ENCODE data around the gene PRRG2.

PRRG2 gene

DNA sequence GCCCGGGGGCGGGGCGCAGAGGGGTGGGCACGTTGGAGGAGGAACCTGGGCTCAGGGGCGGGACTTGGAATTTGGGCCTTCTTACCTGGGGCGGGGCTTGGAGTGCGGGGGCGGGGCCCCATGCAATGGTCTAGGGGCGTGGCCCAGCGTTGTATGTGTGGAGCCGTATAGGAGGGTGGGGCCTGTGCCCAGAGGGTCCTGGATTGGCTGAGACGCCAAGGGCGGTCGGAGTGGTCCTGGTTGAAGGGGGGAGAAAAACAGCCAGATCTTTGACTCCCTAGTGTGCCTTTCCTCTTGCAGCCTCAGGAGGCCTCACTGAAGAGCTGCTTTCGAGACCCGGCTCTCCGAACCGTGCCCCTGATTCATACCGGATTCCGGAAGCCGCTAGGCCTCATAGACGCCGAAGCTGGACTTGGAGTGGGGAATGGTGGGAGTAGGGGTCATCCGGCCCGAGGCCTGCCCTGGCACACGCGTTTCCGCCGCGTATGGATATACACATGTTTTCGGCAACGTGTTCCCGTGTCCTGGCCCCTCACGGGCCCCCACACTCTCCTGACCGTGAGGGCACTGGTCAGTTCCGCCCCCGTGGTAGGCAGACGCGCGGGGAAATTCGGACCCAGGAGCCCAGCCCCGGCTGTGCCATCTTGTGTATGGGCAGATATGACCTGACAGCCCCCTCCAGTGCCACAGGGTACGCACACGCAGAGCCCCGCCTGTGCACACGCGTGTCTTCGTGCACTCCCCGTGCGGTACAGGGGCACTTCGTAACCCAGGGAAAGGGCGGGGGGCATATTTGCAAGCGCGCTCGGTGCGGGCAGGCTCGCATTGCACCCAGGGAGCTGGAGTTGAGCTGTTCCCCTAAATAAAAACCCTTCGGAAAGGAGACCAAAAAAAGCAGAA, 9.2 kb downstream of the PRRG2 start:
- DNase-seq, result peak; percentile 93

DNA sequence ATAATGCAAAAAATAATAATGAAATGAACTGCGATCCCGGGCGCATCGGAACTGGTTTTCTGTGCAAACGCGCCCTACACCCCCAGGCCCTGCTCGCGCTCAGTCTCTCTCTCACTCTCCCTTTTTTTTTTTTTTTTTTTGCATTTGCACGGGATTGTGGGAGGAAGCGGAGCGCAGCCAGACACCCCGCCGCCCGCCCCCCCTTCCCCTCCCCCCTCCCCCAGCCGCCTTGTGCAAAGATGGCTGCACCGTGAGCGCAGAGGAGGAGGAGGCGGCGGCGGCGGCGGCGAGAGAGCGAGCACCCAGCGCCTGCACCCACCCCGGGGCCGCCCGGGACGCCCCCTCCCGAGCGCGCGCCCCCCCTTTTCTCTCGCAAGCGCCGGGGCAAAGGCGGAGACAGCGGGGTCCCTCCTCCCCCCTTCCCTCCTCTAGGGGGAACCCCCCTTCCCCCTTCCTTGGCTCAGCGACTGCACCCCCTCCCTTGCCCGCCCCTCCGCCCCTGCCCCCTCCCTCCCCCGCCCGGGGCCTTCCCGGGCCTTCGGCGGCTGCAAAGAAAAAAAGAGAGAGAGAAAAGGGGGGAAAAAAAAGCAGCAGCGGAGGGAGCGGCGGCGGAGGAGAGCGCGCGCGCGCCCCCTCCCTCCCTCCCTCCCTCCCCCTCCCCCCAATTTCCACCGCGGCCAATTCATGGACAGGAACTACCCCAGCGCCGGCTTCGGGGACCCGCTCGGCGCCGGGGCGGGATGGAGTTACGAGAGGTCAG, 10.0 kb downstream of the PRRG2 start, which contains the start of gene PRR12:
Gene PRR12, plus strand, starts transcription at position 212 of the 760 bp plus-strand sequence. Its CDS starts 473 bp downstream, at position 685.
- DNase-seq, result peak; percentile 68

DNA sequence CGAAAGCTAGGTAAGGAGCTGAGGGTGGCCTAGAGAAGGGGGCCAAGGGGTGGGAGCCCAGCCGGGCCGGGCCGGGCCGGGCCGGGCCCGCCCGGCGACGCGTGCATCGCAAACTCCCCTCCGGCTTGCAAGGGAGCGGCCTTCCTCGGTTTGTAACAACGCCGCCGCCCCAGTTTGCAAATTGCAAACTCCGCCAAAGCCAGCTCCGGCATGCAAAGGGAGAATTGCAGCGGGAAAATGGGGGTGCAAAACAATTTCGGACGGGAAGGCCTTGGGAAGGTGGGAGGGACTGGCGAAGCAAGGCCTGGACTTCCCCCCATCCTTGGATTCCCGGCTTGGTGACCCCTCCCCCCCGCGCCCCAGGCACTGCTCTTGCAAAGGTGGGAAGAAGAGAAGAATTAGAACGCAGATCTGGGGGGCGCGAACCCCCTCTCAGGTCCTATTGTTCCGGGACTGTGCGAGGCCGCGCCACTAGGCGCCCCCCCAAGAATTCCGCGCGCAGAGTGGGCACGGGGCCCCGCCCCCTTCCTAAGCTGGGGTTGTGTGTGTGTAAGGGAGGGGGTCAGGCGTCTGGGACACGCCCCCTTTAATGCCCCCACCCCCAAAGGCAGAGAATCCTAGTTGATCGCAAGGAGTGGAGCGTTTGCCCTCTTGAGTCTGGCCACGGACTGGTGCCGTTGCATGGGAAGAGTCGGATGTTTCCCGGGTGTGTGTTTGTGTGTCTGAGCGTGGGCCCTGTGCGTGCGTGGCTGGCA, 10.8 kb downstream of the PRRG2 start:
- DNase-seq, result peak; percentile 45

DNA sequence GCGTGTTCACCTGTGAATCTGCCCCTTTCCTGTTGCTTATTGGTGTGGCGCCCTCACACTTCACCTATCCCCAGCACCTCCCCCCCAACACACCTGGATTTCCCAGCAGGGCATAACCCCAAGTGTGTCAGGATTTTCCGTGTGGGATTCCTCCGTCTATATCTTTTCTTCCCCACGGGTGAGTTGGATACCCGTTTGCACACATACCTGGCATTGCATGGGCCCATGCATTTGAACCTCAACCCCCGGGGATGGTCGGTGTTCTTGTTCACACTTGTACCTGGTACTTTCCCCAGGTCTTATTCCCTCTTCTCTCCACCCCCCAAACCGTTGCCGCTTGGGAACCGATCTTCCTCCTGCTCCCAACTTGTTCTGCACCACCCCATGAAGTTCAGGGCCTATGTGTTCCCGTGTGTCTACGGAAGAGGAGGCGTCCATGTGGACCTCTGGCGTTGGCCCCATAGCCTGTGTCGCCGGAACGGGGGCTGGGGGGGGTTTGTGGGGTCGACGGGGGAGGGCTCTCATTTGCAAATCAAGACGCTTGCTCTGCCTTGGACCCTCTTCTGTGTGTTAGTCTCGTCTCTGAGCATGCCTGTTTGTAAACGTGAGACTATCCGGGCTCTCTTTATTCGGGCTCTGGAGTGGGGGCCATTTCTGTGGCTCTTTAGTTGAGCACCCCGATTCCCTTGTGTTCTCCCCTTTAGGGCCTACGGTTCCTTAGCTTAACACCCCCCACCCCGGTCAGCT, 11.5 kb downstream of the PRRG2 start:
- DNase-seq, result peak; percentile 39

DNA sequence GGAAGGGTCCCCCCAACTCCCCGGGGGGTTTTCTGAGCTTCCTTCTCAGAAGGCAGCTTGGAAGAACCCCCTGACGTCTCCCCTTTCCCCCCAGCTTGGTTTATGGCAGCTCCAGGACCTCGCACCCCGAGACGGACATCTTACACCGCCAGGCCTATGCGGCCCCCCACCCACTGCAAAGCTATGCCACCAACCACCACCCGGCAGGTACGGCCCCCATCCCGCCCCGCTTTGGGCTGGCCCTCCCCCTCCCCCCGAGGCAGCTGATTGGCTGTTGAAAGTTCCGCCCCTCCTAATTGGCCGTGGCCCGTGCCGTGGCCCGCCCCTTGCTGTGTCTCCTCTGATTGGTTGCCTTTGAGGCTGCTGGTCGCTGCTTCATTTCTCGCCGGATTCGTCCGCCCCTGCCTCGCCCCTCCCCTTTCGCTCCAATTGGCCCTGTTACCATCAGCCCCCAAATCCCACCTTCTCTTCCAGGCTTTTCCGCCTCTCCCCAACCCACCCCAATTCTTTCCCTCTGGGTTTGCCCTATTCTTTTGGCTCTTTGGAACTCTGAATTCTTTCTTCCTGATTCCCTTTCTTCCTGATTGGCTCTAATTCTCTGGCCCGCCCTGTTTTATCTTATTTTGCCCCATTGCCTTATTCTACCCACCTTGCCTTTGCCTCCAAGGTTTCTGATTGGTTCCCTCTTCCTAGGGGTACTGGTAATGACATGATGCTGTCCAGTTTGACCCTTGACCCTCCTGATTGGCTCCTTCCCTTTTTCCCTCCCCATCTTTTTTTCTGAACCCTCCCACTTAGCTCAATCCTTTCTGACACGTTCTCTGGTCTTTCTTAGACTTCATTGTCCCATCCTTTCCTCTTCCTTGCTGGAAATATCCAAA, 12.4 kb downstream of the PRRG2 start:
- DNase-seq, result peak; percentile 95

DNA sequence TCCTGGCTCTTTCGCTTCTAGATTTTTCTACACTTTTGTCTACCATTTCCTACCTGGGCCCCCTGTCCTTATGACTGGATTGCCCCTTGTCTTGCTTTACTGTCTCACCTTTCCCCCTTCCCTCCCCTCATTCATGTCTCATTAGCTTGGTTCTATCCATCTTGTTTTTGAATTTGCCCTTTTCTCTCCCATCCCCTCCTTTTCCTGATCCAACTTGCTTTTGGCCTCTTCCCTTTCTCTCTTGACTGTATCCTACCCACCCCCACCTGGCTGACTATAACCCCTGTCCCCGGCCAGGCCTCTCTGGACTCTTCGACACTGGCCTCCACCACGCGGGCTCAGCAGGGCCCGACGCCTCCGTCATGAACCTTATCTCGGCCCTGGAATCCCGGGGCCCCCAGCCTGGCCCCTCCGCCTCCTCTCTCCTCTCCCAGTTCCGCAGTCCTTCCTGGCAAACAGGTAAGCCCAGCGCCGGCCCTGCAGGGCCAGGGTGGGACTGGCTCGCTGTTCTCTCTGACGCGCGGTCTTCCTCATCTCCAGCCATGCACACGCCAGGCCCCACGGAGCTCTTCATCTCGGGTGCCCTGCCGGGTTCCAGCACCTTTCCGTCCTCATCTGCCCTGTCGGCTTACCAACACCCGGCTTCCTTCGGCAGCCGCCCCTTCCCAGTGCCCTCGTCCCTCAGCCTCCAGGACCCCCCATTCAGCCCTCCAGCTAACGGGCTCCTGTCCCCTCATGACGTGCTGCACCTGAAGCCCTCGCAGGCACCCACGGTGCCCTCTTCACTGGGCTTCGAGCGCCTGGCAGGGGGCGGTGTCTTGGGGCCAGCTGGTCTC, 13.3 kb downstream of the PRRG2 start:
- no peak for DNase-seq

DNA sequence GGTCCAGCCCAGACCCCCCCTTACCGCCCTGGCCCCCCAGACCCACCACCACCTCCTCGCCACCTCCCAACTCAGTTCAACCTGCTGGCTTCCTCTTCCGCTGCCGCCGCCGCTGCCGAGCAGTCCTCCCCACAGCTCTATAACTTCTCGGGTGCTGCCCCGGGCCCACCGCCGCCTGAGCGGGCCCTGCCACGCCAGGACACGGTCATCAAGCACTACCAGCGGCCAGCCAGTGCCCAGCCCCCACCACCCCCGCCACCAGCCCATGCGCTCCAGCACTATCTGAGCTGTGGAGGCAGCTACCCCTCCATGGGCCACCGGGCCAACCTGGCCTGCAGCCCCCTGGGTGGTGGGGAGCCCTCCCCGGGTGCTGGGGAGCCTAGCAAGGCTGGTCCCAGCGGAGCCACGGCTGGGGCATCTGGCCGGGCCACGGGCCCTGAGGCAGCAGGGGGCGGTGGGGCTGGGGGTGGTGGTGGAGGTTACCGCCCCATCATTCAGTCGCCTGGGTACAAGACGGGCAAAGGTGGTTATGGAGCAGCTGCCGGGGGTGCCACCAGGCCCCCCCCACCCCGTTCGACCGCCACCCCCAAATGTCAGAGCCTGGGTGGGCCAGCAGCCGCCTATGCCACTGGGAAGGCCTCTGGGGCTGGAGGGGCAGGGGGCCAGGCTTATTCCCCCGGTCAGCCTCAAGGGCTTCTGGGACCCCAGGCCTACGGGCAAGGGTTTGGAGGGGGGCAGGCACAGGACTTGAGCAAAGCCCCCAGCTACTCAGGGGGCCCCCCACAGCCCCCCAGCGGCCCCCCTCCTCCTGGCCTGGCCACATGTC, 14.1 kb downstream of the PRRG2 start:
- no peak for DNase-seq

DNA sequence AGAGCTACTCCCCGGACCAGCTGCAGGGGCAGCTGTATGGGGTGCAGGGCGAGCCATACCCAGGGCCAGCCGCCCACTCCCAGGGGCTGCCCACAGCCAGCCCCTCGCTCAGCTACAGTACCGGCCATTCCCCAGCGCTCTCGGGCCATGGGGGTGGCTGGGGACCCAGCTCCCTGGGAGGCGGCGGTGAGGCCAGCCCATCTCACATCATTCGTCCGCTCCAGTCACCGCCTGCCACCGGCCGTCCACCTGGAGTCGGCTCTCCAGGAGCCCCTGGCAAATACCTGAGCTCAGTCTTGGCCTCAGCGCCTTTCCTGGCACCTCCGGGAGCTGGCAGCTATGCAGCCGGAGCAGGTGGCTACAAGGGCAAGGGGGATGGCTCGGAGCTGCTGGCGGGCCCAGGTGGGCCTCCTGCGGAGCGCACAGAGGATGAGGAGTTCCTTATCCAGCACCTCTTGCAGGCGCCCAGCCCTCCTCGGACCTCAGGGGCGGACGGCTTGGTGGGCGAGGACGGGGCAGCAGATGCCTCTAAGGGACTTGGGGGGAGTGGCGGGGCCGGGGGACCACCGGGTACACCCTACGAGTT, 14.8 kb downstream of the PRRG2 start:
- no peak for DNase-seq

DNA sequence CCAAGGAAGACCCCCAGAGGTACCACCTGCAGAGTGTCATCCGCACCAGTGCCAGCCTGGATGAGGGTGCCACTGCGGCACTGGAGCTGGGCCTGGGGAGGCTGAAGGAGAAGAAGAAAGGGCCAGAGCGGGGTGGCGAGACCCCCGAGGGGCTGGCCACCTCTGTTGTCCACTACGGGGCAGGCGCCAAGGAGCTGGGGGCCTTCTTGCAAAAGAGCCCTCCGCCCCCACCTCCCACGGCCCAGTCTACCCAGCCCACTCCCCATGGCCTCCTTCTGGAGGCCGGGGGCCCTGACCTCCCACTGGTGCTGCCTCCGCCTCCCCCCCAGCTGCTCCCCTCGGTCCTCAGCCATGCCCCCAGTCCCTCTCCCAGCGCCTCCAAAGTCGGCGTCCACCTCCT, 15.3 kb downstream of the PRRG2 start:
- no peak for DNase-seq

DNA sequence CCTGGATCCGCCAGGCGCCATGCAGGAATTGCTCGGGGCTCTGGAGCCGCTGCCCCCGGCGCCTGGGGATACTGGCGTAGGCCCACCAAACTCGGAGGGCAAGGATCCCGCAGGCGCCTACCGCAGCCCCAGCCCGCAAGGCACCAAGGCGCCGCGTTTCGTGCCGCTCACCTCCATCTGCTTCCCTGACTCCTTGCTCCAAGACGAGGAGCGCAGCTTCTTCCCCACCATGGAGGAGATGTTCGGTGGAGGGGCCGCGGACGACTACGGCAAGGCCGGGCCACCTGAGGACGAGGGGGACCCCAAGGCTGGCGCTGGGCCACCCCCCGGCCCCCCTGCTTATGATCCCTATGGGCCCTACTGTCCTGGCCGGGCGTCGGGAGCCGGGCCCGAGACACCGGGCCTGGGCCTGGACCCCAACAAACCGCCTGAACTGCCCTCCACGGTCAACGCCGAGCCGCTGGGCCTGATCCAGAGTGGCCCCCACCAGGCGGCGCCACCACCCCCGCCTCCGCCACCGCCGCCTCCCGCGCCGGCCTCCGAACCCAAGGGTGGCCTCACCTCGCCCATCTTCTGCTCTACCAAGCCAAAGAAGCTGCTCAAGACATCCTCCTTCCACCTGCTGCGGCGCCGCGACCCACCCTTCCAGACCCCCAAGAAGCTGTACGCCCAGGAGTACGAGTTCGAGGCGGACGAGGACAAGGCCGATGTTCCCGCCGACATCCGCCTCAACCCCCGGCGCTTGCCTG, 16.0 kb downstream of the PRRG2 start:
- DNase-seq, result no peak

DNA sequence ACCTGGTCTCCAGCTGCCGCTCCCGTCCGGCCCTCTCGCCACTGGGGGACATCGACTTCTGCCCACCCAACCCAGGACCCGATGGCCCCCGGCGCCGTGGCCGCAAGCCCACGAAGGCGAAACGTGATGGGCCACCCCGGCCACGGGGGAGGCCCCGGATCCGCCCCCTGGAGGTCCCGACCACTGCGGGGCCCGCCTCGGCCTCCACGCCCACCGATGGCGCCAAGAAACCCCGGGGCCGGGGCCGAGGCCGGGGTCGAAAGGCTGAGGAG, 16.5 kb downstream of the PRRG2 start:
- DNase-seq, result no peak

DNA sequence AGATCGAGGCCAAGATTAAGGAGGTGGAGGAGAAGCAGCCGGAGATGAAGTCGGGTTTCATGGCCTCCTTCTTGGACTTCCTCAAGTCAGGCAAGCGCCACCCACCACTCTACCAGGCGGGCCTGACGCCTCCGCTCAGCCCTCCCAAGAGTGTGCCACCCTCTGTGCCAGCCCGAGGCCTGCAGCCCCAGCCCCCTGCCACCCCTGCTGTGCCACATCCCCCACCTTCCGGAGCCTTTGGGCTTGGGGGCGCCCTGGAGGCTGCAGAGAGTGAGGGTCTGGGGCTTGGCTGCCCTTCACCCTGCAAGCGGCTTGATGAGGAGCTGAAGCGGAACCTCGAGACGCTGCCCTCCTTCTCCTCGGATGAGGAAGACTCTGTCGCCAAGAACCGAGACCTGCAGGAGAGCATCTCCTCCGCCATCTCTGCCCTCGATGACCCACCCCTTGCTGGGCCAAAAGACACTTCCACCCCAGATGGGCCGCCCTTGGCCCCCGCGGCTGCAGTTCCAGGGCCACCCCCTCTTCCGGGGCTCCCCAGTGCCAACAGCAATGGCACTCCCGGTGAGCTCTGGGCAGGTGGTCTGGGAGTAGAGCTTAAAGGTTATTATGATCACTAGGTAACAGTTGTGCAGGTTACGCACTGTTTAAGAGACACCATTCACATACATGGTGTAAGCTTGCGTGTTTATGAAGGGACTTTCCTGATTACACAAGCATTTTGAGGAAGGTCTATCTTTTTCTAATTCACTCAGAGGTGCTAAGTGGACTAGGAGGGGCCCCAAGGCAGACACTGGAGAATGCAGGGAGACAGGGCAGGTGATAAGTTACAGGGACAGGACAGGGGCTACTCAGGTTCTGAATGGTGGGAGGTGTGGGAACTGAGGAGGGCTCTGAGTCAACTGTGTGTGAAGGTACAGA, 18.5 kb downstream of the PRRG2 start:
- DNase-seq, result no peak

DNA sequence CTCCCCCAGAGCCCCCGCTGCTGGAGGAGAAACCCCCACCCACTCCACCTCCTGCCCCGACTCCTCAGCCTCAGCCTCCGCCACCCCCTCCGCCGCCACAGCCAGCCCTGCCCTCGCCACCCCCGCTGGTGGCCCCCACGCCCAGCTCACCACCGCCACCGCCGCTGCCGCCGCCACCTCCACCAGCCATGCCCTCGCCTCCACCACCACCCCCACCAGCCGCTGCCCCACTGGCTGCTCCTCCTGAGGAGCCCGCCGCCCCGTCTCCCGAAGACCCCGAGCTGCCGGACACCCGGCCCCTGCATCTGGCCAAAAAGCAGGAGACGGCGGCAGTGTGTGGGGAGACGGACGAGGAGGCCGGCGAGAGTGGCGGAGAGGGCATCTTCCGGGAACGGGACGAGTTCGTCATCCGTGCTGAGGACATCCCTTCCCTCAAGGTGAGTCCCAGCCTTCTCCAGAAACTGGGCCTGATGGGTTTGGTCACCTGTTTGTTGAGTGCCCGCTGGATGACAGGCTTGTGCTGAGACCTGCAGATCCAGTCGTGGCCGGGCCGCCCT, 20.4 kb downstream of the PRRG2 start:
- no peak for DNase-seq

DNA sequence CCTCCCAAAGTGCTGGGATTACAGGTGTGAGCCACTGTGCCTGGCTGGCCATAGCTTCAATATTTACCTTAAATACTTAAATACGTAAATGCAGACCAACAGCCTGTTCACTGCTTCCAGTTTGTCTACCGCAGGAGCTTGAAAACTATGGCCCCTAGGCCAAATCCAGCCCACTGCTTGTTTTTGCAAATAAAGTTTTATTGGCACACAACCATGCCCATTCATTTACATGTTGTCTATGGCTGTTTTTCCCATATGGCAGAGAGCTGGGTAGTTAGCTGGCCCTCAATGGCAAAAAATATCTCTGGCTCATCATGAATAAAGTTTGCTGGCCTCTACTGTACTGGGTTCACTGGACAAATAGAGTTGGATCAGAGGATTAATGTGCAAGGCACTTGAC, 21.7 kb downstream of the PRRG2 start:
- DNase-seq, result no peak

DNA sequence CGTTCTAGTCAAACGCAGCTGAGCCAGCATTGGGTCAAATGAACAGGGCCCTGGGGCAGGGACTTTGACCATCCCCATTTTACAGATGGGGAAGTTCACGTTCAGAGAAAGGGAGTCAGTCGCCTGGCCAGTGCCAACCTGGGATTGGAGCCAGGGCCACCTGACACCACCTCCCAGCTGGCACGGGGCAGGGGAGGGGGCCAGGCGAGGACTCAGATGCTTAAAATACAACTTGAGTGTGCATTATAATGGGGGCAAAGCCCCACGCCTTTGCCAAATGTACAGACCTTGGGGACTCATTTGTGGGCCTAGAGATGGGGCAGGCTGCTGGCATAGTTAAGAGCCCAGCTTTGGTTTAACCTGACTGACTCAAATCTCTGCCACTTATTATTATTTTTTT, 24.5 kb downstream of the PRRG2 start:
- no peak for DNase-seq

DNA sequence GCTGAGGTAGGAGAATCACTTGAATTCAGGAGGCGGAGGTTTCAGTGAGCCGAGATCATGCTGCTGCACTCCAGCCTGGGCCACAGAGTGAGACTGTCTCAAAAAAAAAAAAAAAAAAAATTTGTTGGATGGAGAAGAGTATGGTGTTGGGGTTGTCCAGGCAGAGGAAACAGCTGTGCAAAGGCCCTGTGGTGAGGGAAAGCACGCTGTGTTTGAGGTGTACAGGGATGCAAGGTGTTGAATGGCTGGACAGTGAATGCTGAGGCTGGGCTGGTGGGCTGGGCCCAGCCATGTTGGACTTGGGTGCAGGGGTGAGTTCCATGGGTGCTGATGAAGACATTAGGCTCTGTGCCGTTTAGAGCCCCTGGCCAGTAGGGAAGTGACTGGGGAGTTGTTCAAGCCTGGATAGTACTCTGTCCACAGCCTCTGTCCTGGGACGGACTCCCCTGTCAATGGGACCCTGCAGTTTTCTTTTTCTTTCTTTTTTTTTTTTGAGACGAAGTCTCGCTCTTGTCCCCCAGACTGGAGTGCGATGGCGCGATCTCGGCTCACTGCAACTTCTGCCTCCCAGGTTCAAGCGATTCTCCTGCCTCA, 28.5 kb downstream of the PRRG2 start:
- DNase-seq, result no peak

DNA sequence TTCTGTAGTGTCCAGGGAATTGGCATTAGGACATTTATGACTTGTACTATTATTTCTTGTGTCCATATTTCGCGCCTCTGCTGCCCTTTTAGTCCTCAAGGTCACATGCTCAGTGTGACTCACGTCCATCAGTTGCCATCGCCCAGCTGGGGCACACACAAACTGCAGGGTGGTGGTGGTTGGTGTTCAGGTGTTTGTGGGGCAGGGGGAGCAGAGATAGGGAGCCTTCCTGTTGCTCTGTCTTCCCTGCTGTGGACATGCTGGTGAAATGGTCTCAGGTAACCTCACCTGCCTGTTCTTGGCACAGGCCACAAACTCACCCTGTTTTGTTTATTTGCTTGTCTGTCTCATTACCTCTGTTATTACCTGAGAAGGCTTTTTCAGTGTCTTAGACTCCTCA, 32.3 kb downstream of the PRRG2 start:
- no peak for DNase-seq
